ENCODE data around the gene TGOLN2.

TGOLN2 gene

DNA sequence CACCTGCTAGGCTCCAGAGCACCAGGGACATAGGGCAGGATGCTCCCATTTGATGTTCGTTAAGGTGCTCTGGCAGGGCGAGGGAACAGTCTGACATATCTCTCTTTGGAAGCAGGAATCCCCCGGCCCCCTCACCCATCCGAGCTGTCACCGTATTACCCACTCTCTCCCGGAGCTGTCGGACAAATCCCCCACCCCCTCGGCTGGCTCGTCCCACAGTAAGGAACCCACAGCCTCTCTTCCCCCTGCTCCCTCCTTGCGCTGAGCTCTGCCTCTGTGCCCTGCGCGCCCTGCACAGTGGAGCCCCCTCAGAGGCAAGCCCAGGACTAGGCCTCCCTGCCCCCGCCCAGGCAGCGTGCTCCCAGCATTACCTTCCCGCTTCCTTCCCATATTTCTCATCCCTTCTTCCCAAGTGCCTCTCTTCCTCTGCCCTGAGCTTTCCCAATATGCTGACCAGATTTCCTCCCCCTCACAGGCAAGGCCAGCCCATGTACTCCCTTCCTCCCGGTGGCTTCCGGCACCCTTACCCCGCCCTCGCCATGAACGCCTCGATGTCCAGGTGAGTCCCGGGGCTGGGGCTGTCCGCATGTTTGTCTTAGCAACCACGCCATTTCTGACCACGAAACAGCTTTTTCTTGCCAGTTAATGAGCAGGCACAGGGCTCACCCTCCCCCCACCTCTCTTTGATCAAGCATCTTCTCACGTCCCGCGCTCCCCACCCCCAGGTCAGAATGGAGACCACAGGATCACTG lies 23.8 kb downstream of the TGOLN2 start:
- no peak for DNase-seq

DNA sequence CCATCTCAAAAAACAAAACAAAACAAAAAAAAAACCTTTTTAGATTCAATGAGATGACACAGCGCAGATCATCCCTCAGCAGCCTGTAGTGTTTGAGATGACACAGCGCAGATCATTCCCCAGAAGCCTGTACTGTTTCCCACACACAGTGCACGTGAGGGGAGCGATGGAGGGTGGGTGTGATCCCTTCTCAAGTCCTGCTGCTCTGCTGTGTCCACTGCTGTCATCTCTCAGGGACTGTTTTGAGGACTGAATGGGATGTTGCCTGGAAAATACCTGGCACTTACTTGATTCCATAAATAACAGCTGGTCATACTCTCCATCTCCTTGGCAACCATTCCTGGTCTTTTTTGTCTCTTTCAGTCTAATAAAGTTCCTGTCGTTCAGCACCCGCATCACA lies 25.7 kb downstream of the TGOLN2 start:
- no peak for DNase-seq

- DNase-seq, result no peak
Observed at GRCh38 chr2:85291425-85292023, 36.3 kb downstream of the TGOLN2 start.

DNA sequence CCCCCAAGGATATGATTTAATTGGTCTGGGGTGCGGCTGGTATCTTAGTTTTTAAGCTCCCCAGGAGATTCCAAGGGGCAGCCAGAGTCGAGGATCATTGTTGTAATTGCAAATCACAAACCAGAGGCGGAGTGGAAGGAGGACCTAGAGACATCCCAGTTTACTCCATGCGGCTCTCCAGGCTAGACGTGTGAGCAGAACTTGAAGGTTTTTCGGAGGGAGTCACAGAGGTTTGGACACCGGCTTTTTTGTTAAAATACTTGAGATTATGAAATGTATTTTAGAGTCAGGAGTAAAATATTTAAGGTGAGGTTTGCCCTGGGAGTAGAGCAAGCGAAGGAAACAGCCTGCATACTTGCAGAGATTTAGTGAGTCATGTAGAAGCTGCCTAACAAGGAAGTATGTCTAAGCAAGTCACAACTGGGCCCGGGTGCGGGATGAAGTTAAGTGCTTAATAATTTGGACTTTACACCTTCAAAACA lies 39.5 kb downstream of the TGOLN2 start:
- DNase-seq, result no peak

DNA sequence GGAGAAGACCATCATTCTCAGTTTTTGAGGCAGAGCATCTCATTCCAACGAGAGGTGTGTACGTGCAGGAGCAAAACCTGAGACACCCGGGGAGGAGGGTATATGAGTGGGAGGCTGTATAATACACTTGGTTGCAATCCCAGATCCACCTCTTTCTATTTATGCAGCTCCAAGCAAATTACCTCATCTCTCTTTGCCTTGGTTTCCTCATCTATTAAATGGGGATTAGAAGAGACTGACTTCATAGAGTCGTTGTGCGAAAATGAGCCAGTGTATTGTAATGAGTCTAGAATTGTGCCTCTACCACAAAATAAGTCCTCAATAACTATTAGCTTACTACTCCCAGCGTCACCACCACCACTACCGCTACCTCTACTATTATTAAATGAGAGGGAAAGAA lies 40.1 kb downstream of the TGOLN2 start:
- DNase-seq, result no peak

GRCh38 chr2:85286918-85287317 lies 40.9 kb downstream of the TGOLN2 start:
- DNase-seq, result no peak

DNA sequence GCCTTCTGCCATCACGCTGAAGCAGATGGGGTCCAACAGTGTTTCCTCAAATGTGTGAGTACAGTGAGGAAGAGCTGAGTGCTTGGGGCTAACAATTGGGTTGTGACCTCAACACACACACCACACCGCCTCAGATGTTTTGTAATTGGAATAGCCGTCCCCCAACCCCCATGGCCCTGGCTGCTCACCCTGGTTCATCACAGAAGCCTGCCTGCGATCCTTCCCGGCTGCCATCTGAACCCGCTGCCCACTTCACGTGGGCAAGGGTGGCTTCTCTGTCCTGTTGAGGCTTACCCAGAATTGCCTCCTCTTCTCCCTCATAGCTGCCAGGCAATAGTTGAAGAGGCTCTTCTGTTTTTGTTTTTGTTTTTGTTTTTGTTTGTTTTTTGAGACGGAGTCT lies 44.1 kb downstream of the TGOLN2 start:
- DNase-seq, result no peak

GRCh38 chr2:85282914-85283313 lies 44.9 kb downstream of the TGOLN2 start:
- DNase-seq, result no peak

- no peak for DNase-seq
Observed at GRCh38 chr2:85281553-85281952, 46.2 kb downstream of the TGOLN2 start.

- DNase-seq, result no peak
Observed at GRCh38 chr2:85278361-85278760, 49.4 kb downstream of the TGOLN2 start.

DNA sequence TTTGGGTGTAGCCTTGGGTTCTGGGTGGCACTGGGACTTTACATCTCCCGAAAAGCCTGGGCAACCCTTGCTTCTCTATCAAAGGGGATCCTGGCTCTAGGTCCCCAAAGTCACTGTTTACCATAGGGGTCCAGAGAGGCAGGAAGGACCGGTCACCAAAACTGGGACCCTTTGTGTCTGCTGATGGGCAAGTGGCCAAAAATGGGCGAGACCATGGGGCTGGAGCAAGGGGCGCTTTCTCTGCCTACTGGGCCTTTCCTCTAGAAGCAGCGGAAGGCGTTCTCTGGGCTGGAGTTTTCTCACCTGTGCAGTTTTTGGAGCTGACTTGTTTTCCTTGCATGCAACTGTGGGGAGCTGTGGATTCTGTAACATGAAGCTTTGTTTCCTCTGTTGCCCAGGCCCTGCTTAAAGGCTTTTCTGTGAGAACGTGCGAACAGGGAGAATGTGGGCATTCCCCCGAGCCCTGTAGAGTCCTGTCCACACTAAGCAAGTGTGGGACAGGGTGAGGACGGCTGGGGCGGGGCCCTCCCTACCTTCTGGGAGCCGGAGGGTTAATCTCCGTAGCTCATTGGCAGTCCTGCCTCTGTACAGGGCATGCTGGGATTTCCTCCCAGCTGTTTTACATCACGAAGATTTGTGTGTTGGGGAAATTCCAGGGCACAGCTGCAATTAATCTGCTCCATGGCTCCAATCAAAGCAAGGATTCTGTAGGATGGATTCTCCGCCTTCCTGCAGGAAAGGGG lies 50.2 kb downstream of the TGOLN2 start:
- no peak for DNase-seq

DNA sequence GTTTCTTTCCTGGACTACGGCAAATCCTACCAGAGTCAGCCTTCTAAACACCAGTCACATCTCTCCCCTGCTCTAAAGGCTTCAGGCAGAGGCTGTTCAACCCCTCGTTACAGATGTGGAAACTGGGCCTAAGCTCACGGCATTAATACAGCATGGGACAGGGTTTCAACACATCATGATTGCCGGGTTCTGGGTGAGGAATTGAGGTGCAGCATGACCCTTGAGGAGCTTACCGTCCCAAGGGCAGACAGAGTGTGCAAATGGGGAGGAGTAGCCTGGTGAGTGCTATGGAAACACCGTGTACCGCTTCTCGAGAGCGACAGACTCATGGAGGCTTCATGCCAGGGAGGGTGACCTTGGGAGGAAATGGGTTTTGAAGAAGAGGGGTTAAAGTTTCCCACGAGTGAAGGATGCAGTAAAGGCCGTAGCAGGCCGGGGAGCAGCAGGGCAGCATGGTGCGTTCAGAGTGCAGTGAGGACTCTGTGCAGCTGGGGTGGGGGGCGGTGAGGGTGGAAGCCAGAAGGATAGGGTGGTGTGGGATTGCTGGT lies 51.1 kb downstream of the TGOLN2 start:
- no peak for DNase-seq

GRCh38 chr2:85275984-85276540 lies 51.7 kb downstream of the TGOLN2 start:
- DNase-seq, result no peak

DNA sequence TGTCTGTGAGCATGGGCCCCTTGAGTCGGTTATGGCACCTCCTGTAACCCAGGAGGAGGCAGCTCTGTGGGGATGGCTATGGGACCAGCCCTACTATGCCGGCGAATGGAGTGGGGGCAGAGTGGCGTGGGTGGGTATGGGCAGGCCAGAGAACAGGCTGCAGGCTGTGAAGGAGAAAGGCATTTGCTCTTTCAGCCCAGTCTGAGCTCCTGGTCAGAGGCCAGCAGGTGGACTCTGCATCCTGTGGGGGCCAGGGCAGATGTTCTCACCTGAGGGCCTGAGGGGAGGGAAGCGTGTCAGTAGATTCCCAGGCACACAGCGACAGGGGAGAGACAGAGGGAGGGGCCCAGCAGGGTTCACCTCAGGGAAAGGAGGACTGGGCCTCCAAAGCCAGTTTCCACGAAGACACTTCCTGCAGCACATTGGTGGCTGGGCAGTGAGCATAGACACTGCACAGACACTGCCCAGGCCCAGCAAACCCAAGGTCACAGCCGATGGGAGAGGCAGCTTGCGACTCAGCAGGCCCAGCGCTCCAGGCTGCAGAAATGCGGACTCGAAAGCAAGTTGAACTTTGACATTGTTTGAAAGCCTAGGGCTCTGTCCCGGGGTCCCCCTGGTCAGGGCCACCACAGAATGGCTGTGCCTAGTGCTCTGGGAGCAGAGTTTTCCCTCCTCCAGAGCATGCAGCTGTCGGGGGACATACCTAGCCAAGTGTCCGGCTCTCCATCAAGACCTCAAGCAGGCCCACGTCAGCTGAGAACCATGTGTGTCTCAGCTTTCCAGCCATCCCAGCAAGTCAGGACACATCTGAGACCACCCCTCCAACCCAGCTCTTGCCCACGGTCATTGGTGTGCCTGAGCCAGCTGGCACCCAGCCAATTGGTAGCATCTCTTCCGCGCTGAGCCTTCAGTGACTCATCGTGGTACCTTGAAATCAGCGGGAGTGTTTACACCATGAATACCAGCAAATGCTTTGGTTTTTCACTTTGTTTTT lies 53.8 kb downstream of the TGOLN2 start:
- DNase-seq, result no peak

GRCh38 chr2:85272357-85272756 lies 55.4 kb downstream of the TGOLN2 start:
- no peak for DNase-seq

DNA sequence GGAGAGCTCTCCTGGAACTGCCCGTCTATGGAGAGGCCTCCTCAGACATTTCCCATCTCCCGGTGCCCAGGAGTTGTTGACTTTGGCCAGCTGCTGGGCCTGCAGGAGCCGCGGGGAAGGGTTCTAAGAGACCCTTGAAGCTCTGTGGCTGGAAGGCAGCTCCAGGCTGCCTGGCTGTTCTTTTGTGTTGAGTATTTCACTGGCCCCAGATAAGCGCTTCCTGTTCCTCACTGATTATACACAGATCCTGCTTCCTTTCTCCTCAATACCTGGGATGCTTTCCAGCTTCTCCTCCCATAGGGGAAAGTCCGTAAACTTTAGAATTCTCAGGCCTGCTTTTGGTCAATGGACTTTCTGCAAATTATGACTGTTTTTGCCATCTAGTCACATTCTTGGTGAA lies 57.8 kb downstream of the TGOLN2 start:
- DNase-seq, result no peak

All from activated CD4-positive, alpha-beta T cell treated with anti-CD3 and anti-CD28 coated beads, Interleukin-2, amount 50 U/mL, for 1 hour (primary cell).